PC-9 (cell line): ENCODE results near the gene KLF2. TPM values are rescaled to one million over a fixed set of nuclear protein-coding genes. Genes with fewer than 3 reads are reported as not detected.

Source experiments
- BruUV-seq: library from RNA; stranded (reverse); fragments of 400-500 nt; replicated peaks from 2 replicates; lab custom pipeline; 2021; lab: Mats Ljungman, UMichigan
- CTCF ChIA-PET: fragments of 300-600 bp; sonication (Branson Sonifier 250); formaldehyde crosslinking; loops from one replicate; lab custom pipeline; 2022; ENCODE audit warnings: antibody characterized with exemption; lab: Charles Lee
- POLR2A ChIA-PET: fragments of 300-600 bp; sonication (Branson Sonifier 250); formaldehyde crosslinking; loops from one replicate; lab custom pipeline; 2022; ENCODE audit warnings: antibody characterized with exemption; ENCODE audit not compliant: unreplicated experiment; lab: Charles Lee
- DNase-seq, 2 experiments: peaks; one replicate each; pipeline versions ENCODE4 v3.0.0 to v3.0.0-alpha.2; 2015 to 2022; ENCODE audit warnings: mixed read lengths in 1 of 2
- H2AFZ ChIP-seq: fragments of 200-600 bp; sonication (generic); 2 replicates; pipeline ENCODE4 v1.8.1; 2017; ENCODE audit warnings: antibody characterized with exemption
- H3F3A ChIP-seq: fragments of 200-600 bp; sonication (generic); 2 replicates; pipeline ENCODE4 v1.8.1; 2017; ENCODE audit warnings: antibody characterized with exemption, mild to moderate bottlenecking, low read depth; ENCODE audit not compliant: insufficient read depth
- H3K27ac ChIP-seq: fragments of 200-600 bp; sonication (generic); 2 replicates; pipeline ENCODE4 v1.6.1; 2016; ENCODE audit warnings: mixed run types
- H3K27me3 ChIP-seq: fragments of 200-600 bp; sonication (generic); 2 replicates; pipeline ENCODE4 v1.6.1; 2016; ENCODE audit warnings: low read depth, mixed run types; ENCODE audit not compliant: insufficient read depth
- H3K36me3 ChIP-seq: fragments of 200-600 bp; sonication (generic); 2 replicates; pipeline ENCODE4 v1.6.1; 2016; ENCODE audit warnings: low read depth, mixed run types
- H3K4me1 ChIP-seq: fragments of 200-600 bp; sonication (generic); replicated peaks from 2 replicates; pipeline ENCODE4 v1.6.1; 2016; ENCODE audit warnings: mixed run types; ENCODE audit not compliant: insufficient read depth
- H3K4me2 ChIP-seq: fragments of 200-600 bp; sonication (generic); 2 replicates; pipeline ENCODE4 v1.6.1; 2017; ENCODE audit warnings: mixed run types
- H3K4me3 ChIP-seq: fragments of 200-600 bp; sonication (generic); 2 replicates; pipeline ENCODE4 v1.6.1; 2016; ENCODE audit warnings: mixed run types
- H3K79me2 ChIP-seq: fragments of 200-600 bp; sonication (generic); 2 replicates; pipeline ENCODE4 v1.6.1; 2017; ENCODE audit warnings: low read depth, mixed run types
- H3K9me2 ChIP-seq: fragments of 200-600 bp; sonication (generic); 2 replicates; pipeline ENCODE4 v1.8.1; 2017; ENCODE audit warnings: mild to moderate bottlenecking; ENCODE audit not compliant: insufficient read depth
- H3K9me3 ChIP-seq: fragments of 200-600 bp; sonication (generic); 2 replicates; pipeline ENCODE4 v1.8.1; 2016; ENCODE audit warnings: low read depth; ENCODE audit not compliant: insufficient read depth
- H4K20me1 ChIP-seq: fragments of 200-600 bp; sonication (generic); 2 replicates; pipeline ENCODE4 v1.8.1; 2017; ENCODE audit not compliant: insufficient read depth
- EZH2 ChIP-seq: fragments of 200-600 bp; sonication (generic); IDR thresholded peaks from 2 replicates; pipeline ENCODE4 v1.8.0; 2017; ENCODE audit warnings: antibody characterized with exemption, low read depth
- intact Hi-C: fragments of 100-400 bp; cut with micrococcal nuclease; formaldehyde crosslinking; loops from one replicate; pipeline ENCODE4 v1.10.0; 2022; ENCODE audit not compliant: unreplicated experiment
- total RNA-seq: library from RNA; stranded (reverse); gene quantifications from 2 replicates; pipeline ENCODE4 v1.2.3, GENCODE V29; 2021
- TF ChIP-seq, protein P1 (sequence below): fragments of 200-600 bp; sonication (generic); conservative IDR thresholded peaks from 2 replicates; pipeline ENCODE4 v1.6.1; 2017; ENCODE audit warnings: mixed run types, antibody characterized with exemption, mild to moderate bottlenecking, moderate library complexity

The KLF2 gene
- total RNA-seq, 1 experiment from 2014 or later, result 1.6 TPM

DNA sequence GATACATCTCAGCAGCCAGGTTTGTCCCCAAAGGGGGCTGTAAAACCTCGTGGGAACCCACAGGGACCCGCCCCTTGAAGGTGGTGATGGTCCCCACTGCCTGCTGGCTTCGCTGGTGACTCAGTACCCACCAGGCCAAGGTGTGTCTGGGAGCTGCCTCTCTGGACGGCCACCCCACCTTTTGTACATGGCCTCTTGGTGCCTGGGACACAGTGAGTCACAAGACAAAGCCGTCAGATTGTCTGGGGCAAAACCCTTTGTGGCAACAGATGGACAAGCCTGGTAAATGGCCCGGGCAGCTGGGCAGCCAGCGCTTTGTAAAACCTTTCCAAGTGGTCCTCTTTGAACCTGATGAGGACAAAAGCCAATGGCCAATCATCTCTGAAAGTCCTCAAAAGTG, 27.9 kb upstream of the KLF2 start:
- Histone ChIP-seq H3K4me2 (0 out of 2 replicates have a peak overlapping the region, but pooled peaks have one; percentile 32), H3K4me1 (peaks cover 41% of the 10 kb centered on the region), H3K36me3 (no peaks in the 10 kb centered on the region), H3K79me2 (no peaks in the 10 kb centered on the region), H3K9me3 (no peaks in the 10 kb centered on the region), H2AFZ (no peak overlapping the region), H3F3A (peaks cover 71% of the 10 kb centered on the region), H4K20me1 (no peaks in the 10 kb centered on the region), H3K27me3 (no peaks in the 10 kb centered on the region), H3K27ac (peak overlapping the region; percentile 79), H3K4me3 (no peak overlapping the region), H3K9me2 (no peaks in the 10 kb centered on the region)
- no peak for TF ChIP-seq EZH2
- TF ChIP-seq, protein P1, sequence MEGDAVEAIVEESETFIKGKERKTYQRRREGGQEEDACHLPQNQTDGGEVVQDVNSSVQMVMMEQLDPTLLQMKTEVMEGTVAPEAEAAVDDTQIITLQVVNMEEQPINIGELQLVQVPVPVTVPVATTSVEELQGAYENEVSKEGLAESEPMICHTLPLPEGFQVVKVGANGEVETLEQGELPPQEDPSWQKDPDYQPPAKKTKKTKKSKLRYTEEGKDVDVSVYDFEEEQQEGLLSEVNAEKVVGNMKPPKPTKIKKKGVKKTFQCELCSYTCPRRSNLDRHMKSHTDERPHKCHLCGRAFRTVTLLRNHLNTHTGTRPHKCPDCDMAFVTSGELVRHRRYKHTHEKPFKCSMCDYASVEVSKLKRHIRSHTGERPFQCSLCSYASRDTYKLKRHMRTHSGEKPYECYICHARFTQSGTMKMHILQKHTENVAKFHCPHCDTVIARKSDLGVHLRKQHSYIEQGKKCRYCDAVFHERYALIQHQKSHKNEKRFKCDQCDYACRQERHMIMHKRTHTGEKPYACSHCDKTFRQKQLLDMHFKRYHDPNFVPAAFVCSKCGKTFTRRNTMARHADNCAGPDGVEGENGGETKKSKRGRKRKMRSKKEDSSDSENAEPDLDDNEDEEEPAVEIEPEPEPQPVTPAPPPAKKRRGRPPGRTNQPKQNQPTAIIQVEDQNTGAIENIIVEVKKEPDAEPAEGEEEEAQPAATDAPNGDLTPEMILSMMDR, result no peak
- intact Hi-C loops, result no loop called here
- DNase-seq, result peak; percentile 70 to 87
- no TSS peak for BruUV-seq
- POLR2A ChIA-PET, result no interaction called here
- CTCF ChIA-PET, result interaction anchor here (0.7 kb wide), 1 partner anchor 42 kb away, joined by 3 read pairs; no protein-coding TSS in a partner anchor

DNA sequence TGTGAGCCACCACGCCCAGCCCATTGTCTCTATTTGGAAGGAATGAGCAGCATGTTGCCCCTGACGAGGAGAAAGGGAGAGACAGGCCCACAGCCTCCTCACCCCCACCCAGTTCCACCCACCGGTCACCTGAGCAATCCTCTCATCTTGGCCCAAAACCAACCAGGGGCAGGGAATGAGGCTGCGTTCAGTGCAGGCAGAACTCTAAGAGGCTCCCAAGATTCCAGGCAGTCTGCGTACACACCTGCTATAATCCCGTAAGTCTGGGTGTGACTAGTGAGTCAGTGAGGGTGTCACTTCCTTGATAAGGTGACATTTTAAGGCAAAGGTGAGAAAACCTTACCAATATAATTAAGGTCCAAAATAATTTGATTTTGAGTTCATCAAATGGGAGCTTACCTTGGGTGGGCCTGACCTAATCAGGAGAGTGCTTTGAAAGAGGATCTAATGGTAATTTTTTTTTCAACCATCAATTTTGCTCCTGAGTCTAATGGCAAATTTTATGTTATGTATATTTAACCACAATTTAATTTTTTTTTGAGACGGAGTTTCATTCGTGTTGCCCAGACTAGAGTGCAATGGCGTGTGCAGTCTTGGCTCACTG, 26.9 kb upstream of the KLF2 start:
- H3K9me3 ChIP-seq, result no peaks in the 10 kb centered on the region
- BruUV-seq, result no TSS peak
- H3K9me2 ChIP-seq, result no peaks in the 10 kb centered on the region
- no peaks in the 10 kb centered on the region for H4K20me1 ChIP-seq
- CTCF ChIA-PET, result no interaction called here
- POLR2A ChIA-PET, result no interaction called here
- H3K4me3 ChIP-seq, result no peak overlapping the region
- H3F3A ChIP-seq, result peaks cover 80% of the 10 kb centered on the region
- peak overlapping the region; percentile 79 for H3K27ac ChIP-seq
- peak; percentile 81 to 97 for DNase-seq
- H2AFZ ChIP-seq, result no peak overlapping the region
- H3K36me3 ChIP-seq, result no peaks in the 10 kb centered on the region
- H3K27me3 ChIP-seq, result no peaks in the 10 kb centered on the region
- H3K4me2 ChIP-seq, result 0 out of 2 replicates have a peak overlapping the region, but pooled peaks have one; percentile 32
- no peaks in the 10 kb centered on the region for H3K79me2 ChIP-seq
- no peak for TF ChIP-seq EZH2
- TF ChIP-seq, protein P1, result no peak
- H3K4me1 ChIP-seq, result peaks cover 49% of the 10 kb centered on the region
- intact Hi-C loops, result no loop called here

DNA sequence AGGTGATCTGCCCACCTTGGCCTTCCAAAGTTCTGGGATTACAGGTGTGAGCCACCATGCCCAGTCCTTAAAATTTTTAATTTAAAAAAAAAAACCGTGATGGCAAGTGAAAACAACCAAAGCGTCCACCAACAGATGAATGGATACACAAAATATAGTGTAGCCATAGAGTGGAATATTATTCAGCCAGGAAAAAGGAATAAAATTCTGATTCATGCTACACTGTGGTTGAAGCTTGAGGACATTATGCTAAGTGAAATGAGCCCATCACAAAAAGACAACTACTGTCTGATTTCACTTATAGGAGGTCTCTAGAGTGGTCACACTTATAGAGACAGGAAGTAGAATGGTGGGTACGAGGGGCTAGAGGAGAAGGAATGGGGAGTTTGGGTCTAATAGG, 26.3 kb upstream of the KLF2 start:
- no TSS peak for BruUV-seq
- Histone ChIP-seq H3K27me3 (no peaks in the 10 kb centered on the region), H3K4me1 (peaks cover 43% of the 10 kb centered on the region), H3F3A (peaks cover 74% of the 10 kb centered on the region), H3K4me2 (no peak overlapping the region), H3K9me3 (no peaks in the 10 kb centered on the region), H4K20me1 (no peaks in the 10 kb centered on the region), H3K27ac (peak overlapping the region; percentile 79), H3K79me2 (no peaks in the 10 kb centered on the region), H3K9me2 (no peaks in the 10 kb centered on the region), H3K4me3 (no peak overlapping the region), H2AFZ (no peak overlapping the region), H3K36me3 (no peaks in the 10 kb centered on the region)
- no peak for DNase-seq
- POLR2A ChIA-PET, result no interaction called here
- intact Hi-C loops, result no loop called here
- TF ChIP-seq, protein P1, result no peak
- TF ChIP-seq EZH2, result no peak
- CTCF ChIA-PET, result no interaction called here
